ENCODE measurements around the gene BTAF1. TPM values are rescaled to one million over a fixed set of nuclear protein-coding genes. Genes with fewer than 3 reads are reported as not detected.
"Not testable (repeated sequence)": the region's sequence is repeated elsewhere in the genome, so short reads cannot be mapped to it uniquely, and the experiment has no call there.

The BTAF1 gene
- total RNA-seq (2014; rRNA removed; shearing (Covaris generic)): 15.1 and 16.4 TPM in 2 replicates

GRCh38 chr10:91923371-91924211, at the start of gene BTAF1:
BTAF1 (plus strand) TSS chr10:91923770; CDS start chr10:91924077, 307 bp downstream.
- peak; percentile 92 for DNase-seq (ENCODE audit: low read depth)

- DNase-seq (ENCODE audit: low read depth): no peak
These were observed 48.4 kb upstream of the BTAF1 start for GRCh38 chr10:91875156-91875555.

- no peak for DNase-seq (ENCODE audit: low read depth)
These were observed 47.8 kb upstream of the BTAF1 start for GRCh38 chr10:91875779-91876178.

GRCh38 chr10:91879515-91880170, 43.9 kb upstream of the BTAF1 start:
- no peak for DNase-seq (ENCODE audit: low read depth)

GRCh38 chr10:91880310-91880709, 43.3 kb upstream of the BTAF1 start:
- DNase-seq (ENCODE audit: low read depth): no peak

GRCh38 chr10:91883549-91884444, 39.8 kb upstream of the BTAF1 start:
- peak; percentile 11 for DNase-seq (ENCODE audit: low read depth)

- no peak for DNase-seq (ENCODE audit: low read depth)
These were observed 39.0 kb upstream of the BTAF1 start for GRCh38 chr10:91884536-91884935.

GRCh38 chr10:91885362-91886079, 38.0 kb upstream of the BTAF1 start:
- DNase-seq (ENCODE audit: low read depth): no peak

GRCh38 chr10:91886954-91887271, 36.7 kb upstream of the BTAF1 start:
- no peak for DNase-seq (ENCODE audit: low read depth)

GRCh38 chr10:91887272-91888076, 36.1 kb upstream of the BTAF1 start:
- peak; percentile 20 for DNase-seq (ENCODE audit: low read depth)

GRCh38 chr10:91891125-91892001, 32.2 kb upstream of the BTAF1 start:
- DNase-seq (ENCODE audit: low read depth): no peak

- no peak for DNase-seq (ENCODE audit: low read depth)
These were observed 30.5 kb upstream of the BTAF1 start for GRCh38 chr10:91893051-91893450.

GRCh38 chr10:91894261-91894685, 29.3 kb upstream of the BTAF1 start:
- DNase-seq (ENCODE audit: low read depth): not testable (repeated sequence)

GRCh38 chr10:91896212-91896756, 27.3 kb upstream of the BTAF1 start:
- no peak for DNase-seq (ENCODE audit: low read depth)

GRCh38 chr10:91897421-91897820, 26.1 kb upstream of the BTAF1 start:
- DNase-seq (ENCODE audit: low read depth): no peak

- DNase-seq (ENCODE audit: low read depth): peak; percentile 79
These were observed 21.5 kb upstream of the BTAF1 start for GRCh38 chr10:91901784-91902677.

GRCh38 chr10:91907033-91907594, 16.5 kb upstream of the BTAF1 start:
- peak; percentile 3 for DNase-seq (ENCODE audit: low read depth)

- DNase-seq (ENCODE audit: low read depth): no peak
These were observed 15.6 kb upstream of the BTAF1 start for GRCh38 chr10:91907914-91908336.

Data from Daoy (cell line).